ENCODE data around the gene TARS3. TPM values are rescaled to one million over a fixed set of nuclear protein-coding genes. Genes with fewer than 3 reads are reported as not detected.
A peak's percentile ranks its signal among the peaks of the same experiment; 100 is the strongest.

Gene TARS3
- total RNA-seq, 4 donors from 2014 or later = 16.7 to 26.6 (median 23.5) TPM

- H3K9me3 ChIP-seq = peaks cover 0 to 3% (median 0%) of the 10 kb centered on the region in 4 donors
- peaks cover 12 to 24% (median 16%) of the 10 kb centered on the region in 4 donors for H3K4me1 ChIP-seq
- DNase-seq (ENCODE audit: extremely low spot score) = no peak
- no peak overlapping the region for H3K4me3 ChIP-seq
- intact Hi-C loops (cut with DNase I) = no loop called here
- no peaks in the 10 kb centered on the region for H3K27me3 ChIP-seq
- peaks cover 8 to 21% (median 13%) of the 10 kb centered on the region in 4 donors for H3K36me3 ChIP-seq
- TF ChIP-seq EP300 (IDR thresholded peaks at IDR 0.05) (no peak), POLR2AphosphoS5 (IDR thresholded peaks at IDR 0.05) (no peak), POLR2A (IDR thresholded peaks at IDR 0.05; ENCODE audit: low read depth) (no peak)
- TF ChIP-seq, protein P1, sequence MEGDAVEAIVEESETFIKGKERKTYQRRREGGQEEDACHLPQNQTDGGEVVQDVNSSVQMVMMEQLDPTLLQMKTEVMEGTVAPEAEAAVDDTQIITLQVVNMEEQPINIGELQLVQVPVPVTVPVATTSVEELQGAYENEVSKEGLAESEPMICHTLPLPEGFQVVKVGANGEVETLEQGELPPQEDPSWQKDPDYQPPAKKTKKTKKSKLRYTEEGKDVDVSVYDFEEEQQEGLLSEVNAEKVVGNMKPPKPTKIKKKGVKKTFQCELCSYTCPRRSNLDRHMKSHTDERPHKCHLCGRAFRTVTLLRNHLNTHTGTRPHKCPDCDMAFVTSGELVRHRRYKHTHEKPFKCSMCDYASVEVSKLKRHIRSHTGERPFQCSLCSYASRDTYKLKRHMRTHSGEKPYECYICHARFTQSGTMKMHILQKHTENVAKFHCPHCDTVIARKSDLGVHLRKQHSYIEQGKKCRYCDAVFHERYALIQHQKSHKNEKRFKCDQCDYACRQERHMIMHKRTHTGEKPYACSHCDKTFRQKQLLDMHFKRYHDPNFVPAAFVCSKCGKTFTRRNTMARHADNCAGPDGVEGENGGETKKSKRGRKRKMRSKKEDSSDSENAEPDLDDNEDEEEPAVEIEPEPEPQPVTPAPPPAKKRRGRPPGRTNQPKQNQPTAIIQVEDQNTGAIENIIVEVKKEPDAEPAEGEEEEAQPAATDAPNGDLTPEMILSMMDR (IDR thresholded peaks at IDR 0.05) = no peak
- 98% methylated on average over 2 of the region's 2 CpGs for WGBS
- peak overlapping the region; percentile 86 to 97 (median 92) for H3K27ac ChIP-seq (replicated peaks in 1 of 4)
Measured at GRCh38 chr15:101725073-101725472, 800 bp upstream of the TARS3 start.

DNA sequence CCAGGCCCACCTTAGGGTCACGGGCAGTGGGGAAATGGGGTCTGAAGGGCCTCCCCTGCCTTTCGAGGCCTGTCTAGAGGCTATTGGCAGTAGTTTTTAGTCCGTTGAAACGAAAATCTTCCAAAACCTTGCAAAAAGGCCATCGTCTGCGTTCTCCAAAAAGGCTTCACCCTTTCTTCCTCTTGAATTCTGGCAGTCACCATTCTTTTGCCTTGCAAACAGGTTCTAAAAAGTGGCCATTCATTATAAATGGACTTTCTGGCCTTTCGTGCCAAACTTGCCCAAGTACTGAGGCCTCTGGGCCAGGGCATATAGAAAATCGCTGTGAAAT, 367 bp upstream of the TARS3 start:
- peak overlapping the region; percentile 86 to 97 (median 92) for H3K27ac ChIP-seq (replicated peaks in 1 of 4)
- peaks cover 0 to 3% (median 0%) of the 10 kb centered on the region in 4 donors for H3K9me3 ChIP-seq
- H3K4me1 ChIP-seq = peaks cover 12 to 24% (median 16%) of the 10 kb centered on the region in 4 donors
- peak overlapping the region; percentile 67 to 99 (median 90) for H3K4me3 ChIP-seq
- H3K36me3 ChIP-seq = peaks cover 10 to 25% (median 16%) of the 10 kb centered on the region in 4 donors
- TF ChIP-seq POLR2A (IDR thresholded peaks at IDR 0.05; ENCODE audit: low read depth) (no peak), EP300 (IDR thresholded peaks at IDR 0.05) (no peak), POLR2AphosphoS5 (IDR thresholded peaks at IDR 0.05) (no peak)
- TF ChIP-seq, protein P1 (IDR thresholded peaks at IDR 0.05) = no peak
- WGBS = 28% methylated on average over 8 of the region's 8 CpGs
- intact Hi-C loops (cut with DNase I) = no loop called here
- H3K27me3 ChIP-seq = no peaks in the 10 kb centered on the region
- no peak for DNase-seq (ENCODE audit: extremely low spot score)

GRCh38 chr15:101723171-101723873, 951 bp downstream of the TARS3 start:
- DNase-seq (ENCODE audit: extremely low spot score) = no peak
- peaks cover 17 to 38% (median 29%) of the 10 kb centered on the region in 4 donors for H3K36me3 ChIP-seq
- peak overlapping the region; percentile 67 to 99 (median 90) for H3K4me3 ChIP-seq
- intact Hi-C loops (cut with DNase I) = no loop called here
- H3K9me3 ChIP-seq = peaks cover 0 to 3% (median 0%) of the 10 kb centered on the region in 4 donors
- H3K27me3 ChIP-seq = no peaks in the 10 kb centered on the region
- no peak for TF ChIP-seq POLR2A (IDR thresholded peaks at IDR 0.05; ENCODE audit: low read depth)
- peaks cover 12 to 24% (median 16%) of the 10 kb centered on the region in 4 donors for H3K4me1 ChIP-seq
- WGBS = 9% methylated on average over 8 of the region's 8 CpGs
- H3K27ac ChIP-seq (replicated peaks in 1 of 4) = peak overlapping the region; percentile 86 to 97 (median 92)

DNA sequence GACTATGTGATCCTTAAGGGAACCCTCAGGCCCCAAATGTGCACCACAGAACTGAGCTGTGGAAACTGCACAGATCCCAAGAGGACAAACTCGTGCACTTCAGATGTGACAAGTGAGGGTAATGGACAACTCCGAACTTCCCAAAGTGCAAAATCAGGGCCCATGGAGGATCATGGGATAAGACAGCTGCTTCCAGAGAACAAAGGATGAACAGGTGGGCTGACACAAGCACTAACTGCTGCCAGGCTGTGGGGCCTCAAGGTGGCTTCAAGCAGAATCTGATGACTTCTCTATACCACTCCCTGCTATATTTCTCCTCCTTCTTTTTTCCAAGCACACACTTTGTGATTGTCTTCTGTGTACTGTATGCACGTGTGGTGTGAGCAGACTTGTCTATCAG, 5.4 kb downstream of the TARS3 start:
- no peak overlapping the region for H3K4me3 ChIP-seq
- no peaks in the 10 kb centered on the region for H3K9me3 ChIP-seq
- peaks cover 18 to 71% (median 43%) of the 10 kb centered on the region in 4 donors for H3K36me3 ChIP-seq
- no peak for DNase-seq (ENCODE audit: extremely low spot score)
- intact Hi-C loops (cut with DNase I) = no loop called here
- peaks cover 9 to 18% (median 11%) of the 10 kb centered on the region in 4 donors for H3K4me1 ChIP-seq
- no peak overlapping the region for H3K27ac ChIP-seq (replicated peaks in 1 of 4)
- WGBS = 81% methylated on average over 3 of the region's 3 CpGs
- H3K27me3 ChIP-seq = no peaks in the 10 kb centered on the region
- TF ChIP-seq POLR2AphosphoS5 (IDR thresholded peaks at IDR 0.05) (no peak), POLR2A (IDR thresholded peaks at IDR 0.05; ENCODE audit: low read depth) (no peak), EP300 (IDR thresholded peaks at IDR 0.05) (no peak)
- TF ChIP-seq, protein P1 (IDR thresholded peaks at IDR 0.05) = no peak

DNA sequence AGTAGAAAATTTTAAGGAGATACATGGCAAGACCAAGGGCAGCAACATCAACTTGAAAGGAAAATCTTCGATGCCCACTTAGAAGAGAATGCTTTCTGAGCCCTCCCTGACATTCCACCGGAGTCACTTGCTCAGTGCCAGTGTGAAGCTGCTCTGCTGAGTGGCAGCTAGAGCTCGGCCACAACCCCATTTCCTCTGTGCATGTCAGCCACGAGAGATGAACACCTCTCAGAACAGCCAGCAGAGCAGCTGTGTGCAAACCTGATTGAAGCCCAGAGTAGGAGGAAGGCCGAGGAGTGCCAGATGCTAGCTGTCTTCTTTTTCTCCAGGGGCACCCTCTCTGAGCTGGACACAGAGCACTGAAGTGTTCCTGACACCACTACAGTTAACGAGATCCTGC, 12.2 kb downstream of the TARS3 start:
- Histone ChIP-seq H3K4me3 (no peak overlapping the region), H3K4me1 (no peaks in the 10 kb centered on the region), H3K36me3 (peaks cover 29 to 88% (median 61%) of the 10 kb centered on the region in 4 donors), H3K9me3 (no peaks in the 10 kb centered on the region), H3K27ac (replicated peaks in 1 of 4) (no peak overlapping the region), H3K27me3 (no peaks in the 10 kb centered on the region)
- WGBS = 67% methylated on average over 5 of the region's 6 CpGs
- TF ChIP-seq POLR2A (IDR thresholded peaks at IDR 0.05; ENCODE audit: low read depth) = no peak
- TF ChIP-seq, protein P1 (IDR thresholded peaks at IDR 0.05) = no peak
- no peak for DNase-seq (ENCODE audit: extremely low spot score)
- intact Hi-C loops (cut with DNase I) = no loop called here
